ENCODE measurements around the gene TLE4.
A peak's percentile ranks its signal among the peaks of the same experiment; 100 is the strongest.

Gene TLE4

DNA sequence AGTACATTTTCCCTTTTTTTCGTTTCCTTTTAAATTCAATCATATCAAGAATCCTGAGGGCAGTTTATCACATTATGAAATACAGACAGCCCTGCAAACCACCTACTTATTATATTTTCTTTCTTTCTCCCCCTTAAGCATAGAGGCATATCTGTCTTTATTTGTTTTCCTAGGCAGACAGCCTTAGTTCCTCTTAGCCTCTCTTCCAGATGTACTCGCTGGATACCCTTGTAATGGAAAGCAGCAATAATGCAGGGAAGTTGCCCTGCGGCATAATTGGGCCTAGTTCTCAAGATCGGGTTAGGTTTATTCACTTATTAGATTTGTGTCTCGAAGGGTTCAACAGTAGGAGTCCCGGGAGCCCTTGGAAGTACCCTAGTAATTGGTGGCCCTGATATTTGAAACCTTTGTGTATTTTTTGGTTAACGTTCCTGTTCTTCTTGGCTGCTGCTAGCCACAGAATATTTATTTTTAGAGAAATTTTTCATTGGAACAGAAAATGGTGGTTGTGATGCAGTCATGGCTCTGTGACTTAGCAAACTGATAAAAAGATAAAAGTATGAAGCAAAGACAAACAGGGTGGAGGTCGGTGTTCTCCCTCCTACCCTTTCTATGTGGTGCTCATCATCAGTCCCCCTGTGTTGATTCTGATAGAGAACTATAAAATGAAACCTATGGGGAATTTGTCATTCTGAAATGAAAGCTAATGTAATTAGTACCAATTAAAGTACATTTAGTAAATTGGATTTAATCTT is 6.4 kb downstream of the TLE4 start:
- peaks cover 86% of the 10 kb centered on the region for H4K20me1 ChIP-seq (ENCODE audit: insufficient read depth, low read length, poor library complexity, severe bottlenecking)
- H3K36me3 ChIP-seq (ENCODE audit: insufficient read depth, low read length) = peaks cover 2% of the 10 kb centered on the region; the same call in 1 of the 2 replicates
- H2AFZ ChIP-seq (ENCODE audit: low read length) = no peak overlapping the region
- H3K9me3 ChIP-seq (ENCODE audit: insufficient read depth, low read depth, low read length) = no peaks in the 10 kb centered on the region
- peaks cover 87% of the 10 kb centered on the region for H3K4me1 ChIP-seq (ENCODE audit: insufficient read depth, low read length, poor library complexity, severe bottlenecking)
- peak overlapping the region; percentile 89 for H3K4me2 ChIP-seq (ENCODE audit: low read depth, low read length, poor library complexity, severe bottlenecking)
- no peaks in the 10 kb centered on the region for H3K27me3 ChIP-seq (ENCODE audit: insufficient read depth, low read length, poor library complexity, severe bottlenecking)
- no peaks in the 10 kb centered on the region for H3K9me2 ChIP-seq (replicated peaks; ENCODE audit: low read depth, low read length)
- peaks cover 98% of the 10 kb centered on the region for H3K79me2 ChIP-seq (ENCODE audit: insufficient read depth, low read length)
- H3F3A ChIP-seq (ENCODE audit: low read depth) = no peaks in the 10 kb centered on the region
- peak overlapping the region; percentile 35 for H3K9ac ChIP-seq (ENCODE audit: low read depth, low read length, poor library complexity, severe bottlenecking)
- peak overlapping the region; percentile 75 for H3K4me3 ChIP-seq (ENCODE audit: low read length, poor library complexity, severe bottlenecking)
- TF ChIP-seq, protein P1, sequence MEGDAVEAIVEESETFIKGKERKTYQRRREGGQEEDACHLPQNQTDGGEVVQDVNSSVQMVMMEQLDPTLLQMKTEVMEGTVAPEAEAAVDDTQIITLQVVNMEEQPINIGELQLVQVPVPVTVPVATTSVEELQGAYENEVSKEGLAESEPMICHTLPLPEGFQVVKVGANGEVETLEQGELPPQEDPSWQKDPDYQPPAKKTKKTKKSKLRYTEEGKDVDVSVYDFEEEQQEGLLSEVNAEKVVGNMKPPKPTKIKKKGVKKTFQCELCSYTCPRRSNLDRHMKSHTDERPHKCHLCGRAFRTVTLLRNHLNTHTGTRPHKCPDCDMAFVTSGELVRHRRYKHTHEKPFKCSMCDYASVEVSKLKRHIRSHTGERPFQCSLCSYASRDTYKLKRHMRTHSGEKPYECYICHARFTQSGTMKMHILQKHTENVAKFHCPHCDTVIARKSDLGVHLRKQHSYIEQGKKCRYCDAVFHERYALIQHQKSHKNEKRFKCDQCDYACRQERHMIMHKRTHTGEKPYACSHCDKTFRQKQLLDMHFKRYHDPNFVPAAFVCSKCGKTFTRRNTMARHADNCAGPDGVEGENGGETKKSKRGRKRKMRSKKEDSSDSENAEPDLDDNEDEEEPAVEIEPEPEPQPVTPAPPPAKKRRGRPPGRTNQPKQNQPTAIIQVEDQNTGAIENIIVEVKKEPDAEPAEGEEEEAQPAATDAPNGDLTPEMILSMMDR (conservative IDR thresholded peaks at IDR 0.05; ENCODE audit: low read length) = no peak
- no peak for TF ChIP-seq EZH2phosphoT487 (IDR thresholded peaks at IDR 0.05; ENCODE audit: borderline replicate concordance)

DNA sequence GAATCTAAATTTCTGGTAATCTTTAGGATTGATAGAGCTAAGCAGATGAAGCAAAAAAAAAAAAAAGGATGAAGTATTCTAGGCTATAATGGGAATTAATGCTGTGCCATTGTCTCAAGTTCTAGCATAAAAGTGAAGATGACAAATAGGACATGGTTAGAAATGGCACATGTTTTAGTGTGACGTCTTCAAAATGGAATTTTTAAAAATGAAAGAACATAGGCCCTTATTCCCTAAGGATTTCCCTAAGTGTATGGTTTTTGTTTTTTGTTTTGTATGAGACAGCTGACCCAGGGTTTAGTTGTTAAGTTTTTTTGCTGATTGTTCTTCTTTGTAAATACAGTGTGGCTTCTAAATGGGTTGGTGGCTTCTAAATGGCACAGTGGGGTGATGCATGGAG is 7.1 kb downstream of the TLE4 start:
- H3K4me2 ChIP-seq (ENCODE audit: low read depth, low read length, poor library complexity, severe bottlenecking) = peak overlapping the region; percentile 89
- H4K20me1 ChIP-seq (ENCODE audit: insufficient read depth, low read length, poor library complexity, severe bottlenecking) = peaks cover 86% of the 10 kb centered on the region
- peak overlapping the region; percentile 75 for H3K4me3 ChIP-seq (ENCODE audit: low read length, poor library complexity, severe bottlenecking)
- H3K9me3 ChIP-seq (ENCODE audit: insufficient read depth, low read depth, low read length) = no peaks in the 10 kb centered on the region
- peaks cover 94% of the 10 kb centered on the region for H3K4me1 ChIP-seq (ENCODE audit: insufficient read depth, low read length, poor library complexity, severe bottlenecking)
- peak overlapping the region; percentile 35 for H3K9ac ChIP-seq (ENCODE audit: low read depth, low read length, poor library complexity, severe bottlenecking)
- no peaks in the 10 kb centered on the region; the same call in 1 of the 2 replicates for H3F3A ChIP-seq (ENCODE audit: low read depth)
- no peaks in the 10 kb centered on the region for H3K27me3 ChIP-seq (ENCODE audit: insufficient read depth, low read length, poor library complexity, severe bottlenecking)
- peaks cover 8% of the 10 kb centered on the region; the same call in 1 of the 2 replicates for H3K36me3 ChIP-seq (ENCODE audit: insufficient read depth, low read length)
- no peak overlapping the region for H2AFZ ChIP-seq (ENCODE audit: low read length)
- H3K9me2 ChIP-seq (replicated peaks; ENCODE audit: low read depth, low read length) = no peaks in the 10 kb centered on the region
- H3K79me2 ChIP-seq (ENCODE audit: insufficient read depth, low read length) = peaks cover 97% of the 10 kb centered on the region
- no peak for TF ChIP-seq EZH2phosphoT487 (IDR thresholded peaks at IDR 0.05; ENCODE audit: borderline replicate concordance)
- TF ChIP-seq, protein P1 (conservative IDR thresholded peaks at IDR 0.05; ENCODE audit: low read length) = no peak

DNA sequence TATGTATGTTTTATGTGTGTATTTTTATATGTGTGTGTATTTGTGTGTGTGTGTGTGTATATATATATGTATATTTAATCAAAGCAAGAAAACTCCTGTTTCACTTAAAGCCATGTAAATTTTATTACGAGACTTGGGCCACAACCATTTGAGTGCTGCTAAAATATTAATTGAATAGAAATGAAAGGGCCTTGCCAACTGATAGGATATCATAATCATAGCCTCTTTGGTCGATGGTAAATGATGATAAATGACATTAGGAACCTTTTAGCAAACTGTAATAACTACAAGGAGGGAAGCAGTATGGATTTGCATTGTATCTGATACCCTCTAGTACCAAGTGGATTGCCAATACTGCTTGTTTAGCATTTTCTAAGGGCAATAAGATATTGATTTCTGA is 7.9 kb downstream of the TLE4 start:
- Histone ChIP-seq H3K79me2 (ENCODE audit: insufficient read depth, low read length) (peaks cover 97% of the 10 kb centered on the region), H3K27me3 (ENCODE audit: insufficient read depth, low read length, poor library complexity, severe bottlenecking) (no peaks in the 10 kb centered on the region), H3K9me2 (replicated peaks; ENCODE audit: low read depth, low read length) (no peaks in the 10 kb centered on the region), H3K4me3 (ENCODE audit: low read length, poor library complexity, severe bottlenecking) (peak overlapping the region; percentile 75), H3F3A (ENCODE audit: low read depth) (no peaks in the 10 kb centered on the region; the same call in 1 of the 2 replicates), H3K36me3 (ENCODE audit: insufficient read depth, low read length) (peaks cover 11% of the 10 kb centered on the region; the same call in 1 of the 2 replicates), H3K9ac (ENCODE audit: low read depth, low read length, poor library complexity, severe bottlenecking) (no peak overlapping the region), H3K4me1 (ENCODE audit: insufficient read depth, low read length, poor library complexity, severe bottlenecking) (peaks cover 94% of the 10 kb centered on the region), H2AFZ (ENCODE audit: low read length) (no peak overlapping the region), H3K4me2 (ENCODE audit: low read depth, low read length, poor library complexity, severe bottlenecking) (peak overlapping the region; percentile 89), H4K20me1 (ENCODE audit: insufficient read depth, low read length, poor library complexity, severe bottlenecking) (peaks cover 86% of the 10 kb centered on the region), H3K9me3 (ENCODE audit: insufficient read depth, low read depth, low read length) (no peaks in the 10 kb centered on the region)
- TF ChIP-seq, protein P1 (conservative IDR thresholded peaks at IDR 0.05; ENCODE audit: low read length) = no peak
- TF ChIP-seq EZH2phosphoT487 (IDR thresholded peaks at IDR 0.05; ENCODE audit: borderline replicate concordance) = no peak

Data from Loucy (cell line).